ENCODE results near the gene AHCYL1. TPM values are rescaled to one million over a fixed set of nuclear protein-coding genes. Genes with fewer than 3 reads are reported as not detected.
"Not testable (repeated sequence)": the region's sequence is repeated elsewhere in the genome, so short reads cannot be mapped to it uniquely, and the experiment has no call there.

Gene AHCYL1
- polyA plus RNA-seq (2013, experiment 1 of 2; ENCODE audit: insufficient read length) = 62.9 TPM
- polyA plus RNA-seq (2013, experiment 2 of 2; ENCODE audit: insufficient read length) = 64.0 TPM

- peak; percentile 99 for DNase-seq
These were observed at the start of gene AHCYL1 for GRCh38 chr1:109984456-109985246. TSS of gene AHCYL1 (plus strand) at chr1:109984765. CDS start at chr1:109985053, 288 bp downstream.

- DNase-seq = no peak
These were observed 49.1 kb upstream of the AHCYL1 start for GRCh38 chr1:109935451-109935900.

- DNase-seq = no peak
These were observed 46.8 kb upstream of the AHCYL1 start for GRCh38 chr1:109937738-109938137.

- no peak for DNase-seq
These were observed 46.0 kb upstream of the AHCYL1 start for GRCh38 chr1:109938556-109938955.

- no peak for DNase-seq
These were observed 42.1 kb upstream of the AHCYL1 start for GRCh38 chr1:109942434-109942833.

GRCh38 chr1:109944541-109944940, 40.0 kb upstream of the AHCYL1 start:
- no peak for DNase-seq

GRCh38 chr1:109946511-109946910, 38.1 kb upstream of the AHCYL1 start:
- DNase-seq = no peak

GRCh38 chr1:109947582-109948284, 36.8 kb upstream of the AHCYL1 start:
- DNase-seq = no peak

GRCh38 chr1:109948285-109948630, 36.3 kb upstream of the AHCYL1 start:
- no peak for DNase-seq

- no peak for DNase-seq
These were observed 34.5 kb upstream of the AHCYL1 start for GRCh38 chr1:109950038-109950437.

GRCh38 chr1:109950509-109950908, 34.1 kb upstream of the AHCYL1 start:
- no peak for DNase-seq

- not testable (repeated sequence) for DNase-seq
These were observed 33.1 kb upstream of the AHCYL1 start for GRCh38 chr1:109951501-109951900.

- peak; percentile 13 for DNase-seq
These were observed 30.5 kb upstream of the AHCYL1 start for GRCh38 chr1:109954041-109954512.

GRCh38 chr1:109959632-109959973, 25.0 kb upstream of the AHCYL1 start:
- DNase-seq = no peak

- DNase-seq = peak; percentile 92
These were observed 24.4 kb upstream of the AHCYL1 start for GRCh38 chr1:109959974-109960744.

- no peak for DNase-seq
These were observed 23.8 kb upstream of the AHCYL1 start for GRCh38 chr1:109960745-109961094.

- no peak for DNase-seq
These were observed 20.7 kb upstream of the AHCYL1 start for GRCh38 chr1:109963864-109964263.

GRCh38 chr1:109969146-109969829, 15.3 kb upstream of the AHCYL1 start:
- DNase-seq = peak; percentile 81

- no peak for DNase-seq
These were observed 14.7 kb upstream of the AHCYL1 start for GRCh38 chr1:109969907-109970306.

- DNase-seq = no peak
These were observed 13.0 kb upstream of the AHCYL1 start for GRCh38 chr1:109971559-109971958.

GRCh38 chr1:109974191-109974590, 10.4 kb upstream of the AHCYL1 start:
- no peak for DNase-seq

GRCh38 chr1:109975718-109976117, 8.8 kb upstream of the AHCYL1 start:
- peak; percentile 89 for DNase-seq

All from fibroblast of skin of back (primary cell).